Measurements from ENCODE around the gene GASK1A. TPM values are rescaled to one million over a fixed set of nuclear protein-coding genes. Genes with fewer than 3 reads are reported as not detected.
"Not testable (repeated sequence)": the region's sequence is repeated elsewhere in the genome, so short reads cannot be mapped to it uniquely, and the experiment has no call there.

Gene GASK1A
- polyA plus RNA-seq, 1 donor, result 4.4 TPM

- DNase-seq (ENCODE audit: low read depth), result no peak
Measured at GRCh38 chr3:43031485-43031884, 52.4 kb downstream of the GASK1A start.

- DNase-seq (ENCODE audit: low read depth), result no peak
Measured at GRCh38 chr3:43031889-43032545, 52.9 kb downstream of the GASK1A start.

GRCh38 chr3:43032646-43033628 lies 53.8 kb downstream of the GASK1A start:
- no peak for DNase-seq (ENCODE audit: low read depth)

GRCh38 chr3:43034200-43034599 lies 55.1 kb downstream of the GASK1A start:
- DNase-seq (ENCODE audit: low read depth), result no peak

GRCh38 chr3:43034911-43035310 lies 55.8 kb downstream of the GASK1A start:
- DNase-seq (ENCODE audit: low read depth), result no peak

- DNase-seq (ENCODE audit: low read depth), result no peak
Measured at GRCh38 chr3:43035801-43036365, 56.8 kb downstream of the GASK1A start.

- no peak for DNase-seq (ENCODE audit: low read depth)
Measured at GRCh38 chr3:43036621-43037423, 57.7 kb downstream of the GASK1A start.

GRCh38 chr3:43038010-43038409 lies 58.9 kb downstream of the GASK1A start:
- DNase-seq (ENCODE audit: low read depth), result no peak

GRCh38 chr3:43041517-43041916 lies 62.4 kb downstream of the GASK1A start:
- DNase-seq (ENCODE audit: low read depth), result no peak

GRCh38 chr3:43043071-43043766 lies 64.1 kb downstream of the GASK1A start:
- no peak for DNase-seq (ENCODE audit: low read depth)

GRCh38 chr3:43043793-43044192 lies 64.7 kb downstream of the GASK1A start:
- no peak for DNase-seq (ENCODE audit: low read depth)

- DNase-seq (ENCODE audit: low read depth), result not testable (repeated sequence)
Measured at GRCh38 chr3:43045079-43045478, 66.0 kb downstream of the GASK1A start.

GRCh38 chr3:43046583-43046982 lies 67.5 kb downstream of the GASK1A start:
- no peak for DNase-seq (ENCODE audit: low read depth)

GRCh38 chr3:43048470-43048869 lies 69.4 kb downstream of the GASK1A start:
- no peak for DNase-seq (ENCODE audit: low read depth)

GRCh38 chr3:43053291-43053690 lies 74.2 kb downstream of the GASK1A start:
- no peak for DNase-seq (ENCODE audit: low read depth)

- DNase-seq (ENCODE audit: low read depth), result no peak
Measured at GRCh38 chr3:43054754-43055153, 75.6 kb downstream of the GASK1A start.

GRCh38 chr3:43055393-43055792 lies 76.3 kb downstream of the GASK1A start:
- no peak for DNase-seq (ENCODE audit: low read depth)

- no peak for DNase-seq (ENCODE audit: low read depth)
Measured at GRCh38 chr3:43055806-43056770, 77.0 kb downstream of the GASK1A start.

GRCh38 chr3:43059456-43059855 lies 80.3 kb downstream of the GASK1A start:
- DNase-seq (ENCODE audit: low read depth), result no peak
